Measurements from ENCODE around the gene SH3GL3.

- TF ChIP-seq CTCF (conservative IDR thresholded peaks at IDR 0.05; ENCODE audit: low read length) (no peak), EZH2phosphoT487 (IDR thresholded peaks at IDR 0.05; ENCODE audit: borderline replicate concordance, low read depth, low read length) (no peak)
These were observed 165.9 kb downstream of the SH3GL3 start for GRCh38 chr15:83612898-83613635.

All from OCI-LY7 (cell line).